HL-60 (cell line): ENCODE results near the gene PUDP.

Experiments used
- DNase-seq, 2 experiments: peaks; one replicate each; pipeline ENCODE4 v3.0.0-alpha.2; 2010 to 2020; ENCODE audit warnings: low read depth in 1 of 2, low spot score in 1 of 2
- H3K27ac ChIP-seq: fragments of 250-450 bp; sonication (Bioruptor Pico); replicated peaks from 2 replicates; pipeline ENCODE4 v1.5.1; 2020; ENCODE audit warnings: mild to moderate bottlenecking, moderate library complexity
- H3K27me3 ChIP-seq: fragments of 250-450 bp; sonication (Bioruptor Pico); 2 replicates; pipeline ENCODE4 v1.5.1; 2021; ENCODE audit warnings: mild to moderate bottlenecking, moderate library complexity; ENCODE audit not compliant: insufficient read depth, poor library complexity, severe bottlenecking
- H3K4me3 ChIP-seq: replicated peaks from 2 replicates; pipeline ENCODE4 v1.5.1; 2011; ENCODE audit warnings: mild to moderate bottlenecking, control low read depth, low read length; ENCODE audit not compliant: insufficient read depth
- GABPA ChIP-seq: IDR thresholded peaks from 2 replicates; pipeline ENCODE4 v1.6.1; 2012; ENCODE audit warnings: low read depth
- POLR2AphosphoS5 ChIP-seq: IDR thresholded peaks from 2 replicates; pipeline ENCODE4 v1.6.1; 2012; ENCODE audit warnings: low read depth
- SPI1 ChIP-seq: IDR thresholded peaks from 2 replicates; pipeline ENCODE4 v1.6.1; 2012; ENCODE audit warnings: low read depth, mild to moderate bottlenecking, borderline replicate concordance
- TF ChIP-seq, protein P1 (sequence below): IDR thresholded peaks from one replicate; pipeline ENCODE4 v1.5.1; 2011; ENCODE audit warnings: low read length, control low read depth, inconsistent platforms; ENCODE audit not compliant: insufficient read depth
- TF ChIP-seq, protein P2 (sequence below): IDR thresholded peaks from 2 replicates; pipeline ENCODE4 v1.6.1; 2012; ENCODE audit warnings: low read depth; ENCODE audit not compliant: insufficient replicate concordance

The PUDP gene

DNA sequence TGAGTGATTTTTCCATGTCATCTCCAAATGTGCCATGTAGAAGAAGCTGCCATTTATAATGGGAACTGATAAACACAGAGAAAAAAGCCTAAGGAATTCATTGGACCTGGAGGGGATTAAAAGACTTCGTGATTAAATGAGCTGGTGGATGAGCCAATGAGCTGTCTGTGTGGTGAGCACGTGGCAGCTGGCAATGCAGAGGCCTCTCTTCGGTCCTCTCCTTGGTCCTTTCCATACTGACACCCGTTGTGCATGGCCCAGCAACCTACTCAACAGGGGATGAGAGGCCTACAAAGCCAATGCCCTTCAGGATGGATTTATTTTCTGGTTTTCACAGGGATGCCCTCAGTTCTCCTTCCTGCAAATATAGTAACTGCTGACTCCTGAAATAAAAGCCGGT, 88.1 kb downstream of the PUDP start:
- no peak overlapping the region for H3K27ac ChIP-seq
- H3K27me3 ChIP-seq: no peaks in the 10 kb centered on the region
- no peak overlapping the region for H3K4me3 ChIP-seq
- TF ChIP-seq, protein P1, sequence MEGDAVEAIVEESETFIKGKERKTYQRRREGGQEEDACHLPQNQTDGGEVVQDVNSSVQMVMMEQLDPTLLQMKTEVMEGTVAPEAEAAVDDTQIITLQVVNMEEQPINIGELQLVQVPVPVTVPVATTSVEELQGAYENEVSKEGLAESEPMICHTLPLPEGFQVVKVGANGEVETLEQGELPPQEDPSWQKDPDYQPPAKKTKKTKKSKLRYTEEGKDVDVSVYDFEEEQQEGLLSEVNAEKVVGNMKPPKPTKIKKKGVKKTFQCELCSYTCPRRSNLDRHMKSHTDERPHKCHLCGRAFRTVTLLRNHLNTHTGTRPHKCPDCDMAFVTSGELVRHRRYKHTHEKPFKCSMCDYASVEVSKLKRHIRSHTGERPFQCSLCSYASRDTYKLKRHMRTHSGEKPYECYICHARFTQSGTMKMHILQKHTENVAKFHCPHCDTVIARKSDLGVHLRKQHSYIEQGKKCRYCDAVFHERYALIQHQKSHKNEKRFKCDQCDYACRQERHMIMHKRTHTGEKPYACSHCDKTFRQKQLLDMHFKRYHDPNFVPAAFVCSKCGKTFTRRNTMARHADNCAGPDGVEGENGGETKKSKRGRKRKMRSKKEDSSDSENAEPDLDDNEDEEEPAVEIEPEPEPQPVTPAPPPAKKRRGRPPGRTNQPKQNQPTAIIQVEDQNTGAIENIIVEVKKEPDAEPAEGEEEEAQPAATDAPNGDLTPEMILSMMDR: no peak
- DNase-seq: no peak

DNA sequence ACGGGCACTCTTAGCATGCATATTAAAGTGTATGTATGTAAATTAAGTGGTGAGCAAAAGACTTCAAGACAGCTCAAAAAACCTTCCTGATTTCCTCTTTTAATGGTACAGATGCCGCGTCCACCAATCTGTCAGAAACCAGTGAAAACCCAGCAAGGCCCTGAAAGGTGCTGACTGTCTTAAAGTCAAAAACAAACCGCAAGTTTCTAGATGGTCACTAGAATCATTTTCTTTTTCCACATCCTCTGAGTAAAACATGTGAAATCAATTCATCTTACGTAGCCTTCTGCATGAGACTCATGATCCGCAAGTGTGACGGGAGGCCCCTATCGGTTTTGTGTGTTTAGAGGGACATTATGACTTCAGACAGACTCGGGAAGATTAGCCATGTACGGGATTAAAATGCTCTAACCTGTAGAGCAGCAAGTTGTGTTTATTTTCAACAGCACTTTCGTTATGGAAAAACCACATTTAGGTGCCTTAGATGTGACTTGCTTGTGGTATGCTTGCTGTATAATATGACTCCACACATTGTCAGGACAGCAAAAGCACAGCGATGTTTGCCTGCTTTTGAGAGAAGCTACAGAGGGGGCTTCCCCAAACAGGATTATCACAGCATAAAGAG, 88.6 kb downstream of the PUDP start:
- Histone ChIP-seq H3K27ac (no peak overlapping the region), H3K4me3 (no peak overlapping the region), H3K27me3 (no peaks in the 10 kb centered on the region)
- TF ChIP-seq, protein P2, sequence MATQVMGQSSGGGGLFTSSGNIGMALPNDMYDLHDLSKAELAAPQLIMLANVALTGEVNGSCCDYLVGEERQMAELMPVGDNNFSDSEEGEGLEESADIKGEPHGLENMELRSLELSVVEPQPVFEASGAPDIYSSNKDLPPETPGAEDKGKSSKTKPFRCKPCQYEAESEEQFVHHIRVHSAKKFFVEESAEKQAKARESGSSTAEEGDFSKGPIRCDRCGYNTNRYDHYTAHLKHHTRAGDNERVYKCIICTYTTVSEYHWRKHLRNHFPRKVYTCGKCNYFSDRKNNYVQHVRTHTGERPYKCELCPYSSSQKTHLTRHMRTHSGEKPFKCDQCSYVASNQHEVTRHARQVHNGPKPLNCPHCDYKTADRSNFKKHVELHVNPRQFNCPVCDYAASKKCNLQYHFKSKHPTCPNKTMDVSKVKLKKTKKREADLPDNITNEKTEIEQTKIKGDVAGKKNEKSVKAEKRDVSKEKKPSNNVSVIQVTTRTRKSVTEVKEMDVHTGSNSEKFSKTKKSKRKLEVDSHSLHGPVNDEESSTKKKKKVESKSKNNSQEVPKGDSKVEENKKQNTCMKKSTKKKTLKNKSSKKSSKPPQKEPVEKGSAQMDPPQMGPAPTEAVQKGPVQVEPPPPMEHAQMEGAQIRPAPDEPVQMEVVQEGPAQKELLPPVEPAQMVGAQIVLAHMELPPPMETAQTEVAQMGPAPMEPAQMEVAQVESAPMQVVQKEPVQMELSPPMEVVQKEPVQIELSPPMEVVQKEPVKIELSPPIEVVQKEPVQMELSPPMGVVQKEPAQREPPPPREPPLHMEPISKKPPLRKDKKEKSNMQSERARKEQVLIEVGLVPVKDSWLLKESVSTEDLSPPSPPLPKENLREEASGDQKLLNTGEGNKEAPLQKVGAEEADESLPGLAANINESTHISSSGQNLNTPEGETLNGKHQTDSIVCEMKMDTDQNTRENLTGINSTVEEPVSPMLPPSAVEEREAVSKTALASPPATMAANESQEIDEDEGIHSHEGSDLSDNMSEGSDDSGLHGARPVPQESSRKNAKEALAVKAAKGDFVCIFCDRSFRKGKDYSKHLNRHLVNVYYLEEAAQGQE: no peak
- no peak for DNase-seq

GRCh38 chrX:7055386-7056137, 92.4 kb downstream of the PUDP start:
- H3K4me3 ChIP-seq: no peak overlapping the region
- no peaks in the 10 kb centered on the region for H3K27me3 ChIP-seq
- H3K27ac ChIP-seq: no peak overlapping the region
- no peak for DNase-seq
- TF ChIP-seq SPI1 (no peak), POLR2AphosphoS5 (no peak), GABPA (no peak)
- TF ChIP-seq, protein P1: no peak
- TF ChIP-seq, protein P2: no peak

DNA sequence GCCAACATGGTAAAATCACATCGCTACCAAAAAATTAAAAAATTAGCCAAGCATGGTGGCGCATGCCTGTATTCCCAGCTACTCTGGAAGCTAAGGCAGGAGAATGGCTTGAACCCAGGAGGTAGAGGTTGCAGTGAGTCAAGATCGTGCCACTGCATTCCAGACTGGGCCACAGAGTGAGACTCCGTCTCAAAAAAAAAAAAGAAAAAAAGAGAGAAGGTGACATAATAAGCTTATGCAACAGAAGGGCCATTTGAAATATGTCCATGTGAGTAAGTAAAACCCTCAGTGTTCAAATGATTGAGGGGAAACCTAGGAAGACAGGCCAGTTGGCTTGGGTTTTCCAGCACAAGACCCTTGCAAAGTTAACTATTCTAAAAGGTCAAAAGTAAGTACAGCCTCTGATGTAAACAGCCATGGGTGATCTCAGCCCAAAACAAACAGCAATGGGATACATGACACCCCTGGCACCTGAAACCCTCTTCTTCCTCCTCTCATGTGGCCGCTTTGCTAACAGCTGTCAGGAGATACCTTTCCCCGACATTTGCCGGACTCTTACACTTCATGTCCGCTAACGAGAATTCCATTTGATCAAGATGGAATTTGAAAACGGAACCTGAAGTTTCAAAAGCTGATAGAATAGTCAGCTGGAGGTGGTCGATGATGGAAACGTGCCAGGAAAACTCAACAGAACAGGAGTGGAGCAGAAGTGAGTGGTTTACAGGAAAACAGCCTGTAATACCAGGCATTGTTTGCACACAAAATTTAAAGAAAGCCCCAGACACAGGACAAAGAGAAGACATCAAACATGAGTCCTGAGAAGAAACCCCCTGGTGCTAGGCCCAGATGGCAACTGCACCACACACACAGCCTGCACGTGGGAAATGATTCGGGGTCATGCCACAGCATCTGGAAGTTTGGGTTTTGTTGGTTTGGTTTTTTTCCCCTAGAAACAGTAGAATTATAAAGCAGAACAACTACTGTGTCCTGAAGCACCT, 93.4 kb downstream of the PUDP start:
- TF ChIP-seq GABPA: no peak
- no peak for TF ChIP-seq POLR2AphosphoS5
- TF ChIP-seq, protein P2: no peak
- TF ChIP-seq SPI1: no peak
- TF ChIP-seq, protein P1: no peak
- no peak for DNase-seq
- Histone ChIP-seq H3K4me3 (no peak overlapping the region), H3K27ac (no peak overlapping the region), H3K27me3 (no peaks in the 10 kb centered on the region)
